NOMO-1 treated with DMSO at 0.1 percent for 48 hours (cell line): ENCODE measurements around the gene NSF.
"Not testable (repeated sequence)": the region's sequence is repeated elsewhere in the genome, so short reads cannot be mapped to it uniquely, and the experiment has no call there.

Experiments used
- DNase-seq: peaks from one replicate; lab custom pipeline; 2025; ENCODE audit not compliant: unreplicated experiment; lab: John Stamatoyannopoulos, UW

Gene NSF

GRCh38 chr17:46772475-46773220 is 182.2 kb downstream of the NSF start:
- DNase-seq: no peak

GRCh38 chr17:46773221-46773605 is 182.7 kb downstream of the NSF start:
- no peak for DNase-seq

- no peak for DNase-seq
These were observed 183.2 kb downstream of the NSF start for GRCh38 chr17:46773676-46774075.

GRCh38 chr17:46774108-46774737 is 183.8 kb downstream of the NSF start:
- DNase-seq: no peak

GRCh38 chr17:46776298-46777005 is 186.0 kb downstream of the NSF start:
- no peak for DNase-seq

- DNase-seq: no peak
These were observed 187.8 kb downstream of the NSF start for GRCh38 chr17:46777943-46778915.

- DNase-seq: no peak
These were observed 189.5 kb downstream of the NSF start for GRCh38 chr17:46780003-46780373.

GRCh38 chr17:46782250-46782953 is 191.9 kb downstream of the NSF start:
- DNase-seq: no peak

GRCh38 chr17:46783031-46783593 is 192.6 kb downstream of the NSF start:
- DNase-seq: no peak

- DNase-seq: no peak
These were observed 195.2 kb downstream of the NSF start for GRCh38 chr17:46785696-46786095.

GRCh38 chr17:46787478-46787877 is 197.0 kb downstream of the NSF start:
- no peak for DNase-seq

- DNase-seq: no peak
These were observed 197.8 kb downstream of the NSF start for GRCh38 chr17:46788300-46788699.

GRCh38 chr17:46788796-46789195 is 198.3 kb downstream of the NSF start:
- DNase-seq: no peak

GRCh38 chr17:46789610-46790009 is 199.1 kb downstream of the NSF start:
- no peak for DNase-seq

- no peak for DNase-seq
These were observed 199.7 kb downstream of the NSF start for GRCh38 chr17:46790216-46790615.

GRCh38 chr17:46791531-46791930 is 201.1 kb downstream of the NSF start:
- DNase-seq: no peak

- DNase-seq: no peak
These were observed 201.6 kb downstream of the NSF start for GRCh38 chr17:46792071-46792470.

GRCh38 chr17:46793023-46793422 is 202.6 kb downstream of the NSF start:
- DNase-seq: not testable (repeated sequence)

- no peak for DNase-seq
These were observed 203.1 kb downstream of the NSF start for GRCh38 chr17:46793541-46793940.

GRCh38 chr17:46794318-46794717 is 203.8 kb downstream of the NSF start:
- DNase-seq: no peak
